ENCODE data around the gene FLAD1. TPM values are rescaled to one million over a fixed set of nuclear protein-coding genes. Genes with fewer than 3 reads are reported as not detected.
A peak's percentile ranks its signal among the peaks of the same experiment; 100 is the strongest.

Gene FLAD1
- total RNA-seq, 1 donor from 2014 or later, result 31.2 TPM

GRCh38 chr1:155017041-155017945 is 34.1 kb downstream of the FLAD1 start:
- TF ChIP-seq CTCF (IDR thresholded peaks at IDR 0.05), result peak; percentile 99 to 100 (median 99)
- DNase-seq (ENCODE audit: low spot score in 2 of 2), result peak; percentile 68 to 96
- intact Hi-C loops (cut with DNase I), result loop anchor here (1.0 to 2.0 kb wide), 5 partner anchors 16 to 80 kb away; partner anchors contain the start of genes CKS1B and PYGO2
- Histone ChIP-seq H3K4me3 (peak overlapping the region; percentile 42 to 59), H3K27me3 (no peaks in the 10 kb centered on the region), H3K4me1 (peaks cover 7 to 15% of the 10 kb centered on the region in 2 donors), H3K9me3 (no peaks in the 10 kb centered on the region), H3K36me3 (peaks cover 13 to 28% of the 10 kb centered on the region in 2 donors), H3K27ac (peak overlapping the region; percentile 82 to 89)

- Histone ChIP-seq H3K9me3 (no peaks in the 10 kb centered on the region), H3K27ac (peak overlapping the region; percentile 82 to 89), H3K4me3 (peak overlapping the region in 1 of 2 donors; percentile 59), H3K4me1 (peaks cover 7 to 13% of the 10 kb centered on the region in 2 donors), H3K27me3 (no peaks in the 10 kb centered on the region), H3K36me3 (peaks cover 13 to 28% of the 10 kb centered on the region in 2 donors)
- no peak for TF ChIP-seq CTCF (IDR thresholded peaks at IDR 0.05)
- no peak for DNase-seq (ENCODE audit: low spot score in 2 of 2)
- intact Hi-C loops (cut with DNase I), result loop anchor here (1.0 to 2.0 kb wide), 5 partner anchors 17 to 81 kb away; partner anchors contain the start of genes CKS1B and PYGO2
Measured at GRCh38 chr1:155017946-155018316, 34.8 kb downstream of the FLAD1 start.

GRCh38 chr1:155018617-155019348 is 35.6 kb downstream of the FLAD1 start:
- H3K27me3 ChIP-seq, result no peaks in the 10 kb centered on the region
- no peaks in the 10 kb centered on the region for H3K9me3 ChIP-seq
- no peak for TF ChIP-seq CTCF (IDR thresholded peaks at IDR 0.05)
- H3K27ac ChIP-seq, result no peak overlapping the region
- H3K36me3 ChIP-seq, result peaks cover 13 to 28% of the 10 kb centered on the region in 2 donors
- intact Hi-C loops (cut with DNase I), result no loop called here
- H3K4me3 ChIP-seq, result no peak overlapping the region
- peaks cover 7 to 13% of the 10 kb centered on the region in 2 donors for H3K4me1 ChIP-seq
- no peak for DNase-seq (ENCODE audit: low spot score in 2 of 2)

GRCh38 chr1:155019377-155020245 is 36.5 kb downstream of the FLAD1 start:
- intact Hi-C loops (cut with DNase I), result no loop called here
- Histone ChIP-seq H3K9me3 (no peaks in the 10 kb centered on the region), H3K27ac (no peak overlapping the region), H3K36me3 (peaks cover 10 to 21% of the 10 kb centered on the region in 2 donors), H3K4me3 (no peak overlapping the region), H3K27me3 (no peaks in the 10 kb centered on the region), H3K4me1 (peaks cover 7 to 13% of the 10 kb centered on the region in 2 donors)
- TF ChIP-seq CTCF (IDR thresholded peaks at IDR 0.05), result no peak
- DNase-seq (ENCODE audit: low spot score in 2 of 2), result no peak
